Neural cell (in vitro differentiated cells): Measurements from ENCODE around the gene CASTOR1.

Experiments
- CTCF ChIP-seq: fragments of 450-650 bp; IDR thresholded peaks from 2 replicates; pipeline ENCODE4 v1.5.1; 2014; ENCODE audit warnings: antibody characterized with exemption, mild to moderate bottlenecking, moderate library complexity; ENCODE audit not compliant: poor library complexity, severe bottlenecking
- EP300 ChIP-seq: fragments of 450-650 bp; conservative IDR thresholded peaks from 2 replicates; pipeline ENCODE4 v1.6.1; 2014; ENCODE audit warnings: antibody characterized with exemption, mild to moderate bottlenecking, moderate library complexity; ENCODE audit not compliant: poor library complexity, severe bottlenecking
- POLR2AphosphoS5 ChIP-seq: IDR thresholded peaks from 2 replicates; pipeline ENCODE4 v1.6.1; 2012
- REST ChIP-seq: IDR thresholded peaks from 2 replicates; pipeline ENCODE4 v1.6.1; 2012; ENCODE audit warnings: borderline replicate concordance
- TAF1 ChIP-seq: IDR thresholded peaks from 2 replicates; pipeline ENCODE4 v1.6.1; 2012; ENCODE audit warnings: low read depth

- TF ChIP-seq EP300 (no peak), CTCF (no peak), TAF1 (no peak), POLR2AphosphoS5 (no peak), REST (no peak)
Observed at GRCh38 chr22:30249049-30250038, 40.0 kb downstream of the CASTOR1 start.
